ENCODE results near the gene APBA2.

The APBA2 gene

GRCh38 chr15:29119847-29120246 lies 234.1 kb downstream of the APBA2 start:
- DNase-seq (ENCODE audit: low read depth in 2 of 2): no peak

- DNase-seq (ENCODE audit: low read depth in 2 of 2): no peak
Measured at GRCh38 chr15:29120593-29121368, 235.0 kb downstream of the APBA2 start.

- no peak for DNase-seq (ENCODE audit: low read depth in 2 of 2)
Measured at GRCh38 chr15:29121369-29121656, 235.5 kb downstream of the APBA2 start.

GRCh38 chr15:29121907-29122306 lies 236.1 kb downstream of the APBA2 start:
- no peak for DNase-seq (ENCODE audit: low read depth in 2 of 2)

GRCh38 chr15:29122506-29122905 lies 236.7 kb downstream of the APBA2 start:
- DNase-seq (ENCODE audit: low read depth in 2 of 2): no peak

GRCh38 chr15:29123171-29123570 lies 237.4 kb downstream of the APBA2 start:
- DNase-seq (ENCODE audit: low read depth in 2 of 2): no peak

- no peak for DNase-seq (ENCODE audit: low read depth in 2 of 2)
Measured at GRCh38 chr15:29123991-29124390, 238.2 kb downstream of the APBA2 start.

- DNase-seq (ENCODE audit: low read depth in 2 of 2): no peak
Measured at GRCh38 chr15:29124581-29125381, 239.0 kb downstream of the APBA2 start.

- DNase-seq (ENCODE audit: low read depth in 2 of 2): no peak
Measured at GRCh38 chr15:29125382-29126207, 239.8 kb downstream of the APBA2 start.

GRCh38 chr15:29126208-29126536 lies 240.4 kb downstream of the APBA2 start:
- DNase-seq (ENCODE audit: low read depth in 2 of 2): no peak

GRCh38 chr15:29126821-29127461 lies 241.2 kb downstream of the APBA2 start:
- no peak for DNase-seq (ENCODE audit: low read depth in 2 of 2)

- no peak for DNase-seq (ENCODE audit: low read depth in 2 of 2)
Measured at GRCh38 chr15:29127506-29128430, 242.0 kb downstream of the APBA2 start.

- no peak for DNase-seq (ENCODE audit: low read depth in 2 of 2)
Measured at GRCh38 chr15:29128671-29129070, 242.9 kb downstream of the APBA2 start.

- no peak for DNase-seq (ENCODE audit: low read depth in 2 of 2)
Measured at GRCh38 chr15:29129221-29129620, 243.4 kb downstream of the APBA2 start.

- DNase-seq (ENCODE audit: low read depth in 2 of 2): no peak
Measured at GRCh38 chr15:29129926-29130325, 244.2 kb downstream of the APBA2 start.

GRCh38 chr15:29130476-29130875 lies 244.7 kb downstream of the APBA2 start:
- no peak for DNase-seq (ENCODE audit: low read depth in 2 of 2)

GRCh38 chr15:29130951-29131839 lies 245.4 kb downstream of the APBA2 start:
- DNase-seq (ENCODE audit: low read depth in 2 of 2): no peak

- no peak for DNase-seq (ENCODE audit: low read depth in 2 of 2)
Measured at GRCh38 chr15:29131840-29132420, 246.2 kb downstream of the APBA2 start.

GRCh38 chr15:29132735-29133181 lies 247.0 kb downstream of the APBA2 start:
- DNase-seq (ENCODE audit: low read depth in 2 of 2): no peak

All from stimulated activated CD8-positive, alpha-beta memory T cell treated with anti-CD3 and anti-CD28 coated beads, Interleukin-2, amount 100 ng/mL, for 48 hours (primary cell).